ENCODE results near the gene PRUNE2. TPM values are rescaled to one million over a fixed set of nuclear protein-coding genes. Genes with fewer than 3 reads are reported as not detected.
"Not testable (repeated sequence)": the region's sequence is repeated elsewhere in the genome, so short reads cannot be mapped to it uniquely, and the experiment has no call there.

The PRUNE2 gene
- total RNA-seq, 1 donor = 0.31 TPM

DNA sequence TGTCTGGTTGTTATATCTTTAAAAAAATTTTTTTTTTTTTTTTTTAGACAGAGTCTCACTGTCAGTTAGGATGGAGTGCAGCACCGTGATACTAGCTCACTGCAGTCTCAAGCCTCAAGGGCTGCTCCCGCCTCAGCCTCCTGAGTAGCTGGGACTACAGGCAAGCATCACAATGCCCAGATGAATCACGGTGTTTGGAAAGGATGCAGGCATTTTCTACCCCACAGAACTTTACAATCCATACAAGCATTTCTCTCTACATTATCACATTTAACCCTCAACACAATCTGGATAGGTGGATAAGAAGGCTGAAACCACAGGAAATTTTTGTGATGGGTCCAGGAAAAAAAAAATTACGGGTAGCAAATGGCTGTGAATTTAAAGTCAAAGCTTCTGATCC lies 147.4 kb downstream of the PRUNE2 start:
- H3K4me1 ChIP-seq (ENCODE audit: insufficient read depth, low read length) = peaks cover 4% of the 10 kb centered on the region
- H3K9me3 ChIP-seq (ENCODE audit: low read depth, low read length) = no peaks in the 10 kb centered on the region
- no peaks in the 10 kb centered on the region for H3K27me3 ChIP-seq (ENCODE audit: insufficient read depth, low read length)
- no peak overlapping the region for H3K4me3 ChIP-seq (ENCODE audit: low read length)

GRCh38 chr9:76756941-76757673 lies 148.8 kb downstream of the PRUNE2 start:
- Histone ChIP-seq H3K4me1 (ENCODE audit: insufficient read depth, low read length) (peaks cover 4% of the 10 kb centered on the region), H3K27me3 (ENCODE audit: insufficient read depth, low read length) (no peaks in the 10 kb centered on the region)

GRCh38 chr9:76756268-76756640 lies 149.7 kb downstream of the PRUNE2 start:
- H3K4me3 ChIP-seq (ENCODE audit: low read length) = no peak overlapping the region
- H3K27me3 ChIP-seq (ENCODE audit: insufficient read depth, low read length) = no peaks in the 10 kb centered on the region
- no peaks in the 10 kb centered on the region for H3K9me3 ChIP-seq (ENCODE audit: low read depth, low read length)
- H3K4me1 ChIP-seq (ENCODE audit: insufficient read depth, low read length) = peaks cover 4% of the 10 kb centered on the region

More at GRCh38 chr9:76756941-76757673, 148.8 kb downstream of the PRUNE2 start:
- Histone ChIP-seq H3K4me3 (ENCODE audit: low read length) (no peak overlapping the region), H3K9me3 (ENCODE audit: low read depth, low read length) (no peaks in the 10 kb centered on the region)

- no peaks in the 10 kb centered on the region for H3K4me1 ChIP-seq (ENCODE audit: insufficient read depth, low read length)
- H3K9me3 ChIP-seq (ENCODE audit: low read depth, low read length) = no peaks in the 10 kb centered on the region
- no peak overlapping the region for H3K4me3 ChIP-seq (ENCODE audit: low read length)
- H3K27me3 ChIP-seq (ENCODE audit: insufficient read depth, low read length) = no peaks in the 10 kb centered on the region
Measured at GRCh38 chr9:76751001-76751400, 154.9 kb downstream of the PRUNE2 start.

DNA sequence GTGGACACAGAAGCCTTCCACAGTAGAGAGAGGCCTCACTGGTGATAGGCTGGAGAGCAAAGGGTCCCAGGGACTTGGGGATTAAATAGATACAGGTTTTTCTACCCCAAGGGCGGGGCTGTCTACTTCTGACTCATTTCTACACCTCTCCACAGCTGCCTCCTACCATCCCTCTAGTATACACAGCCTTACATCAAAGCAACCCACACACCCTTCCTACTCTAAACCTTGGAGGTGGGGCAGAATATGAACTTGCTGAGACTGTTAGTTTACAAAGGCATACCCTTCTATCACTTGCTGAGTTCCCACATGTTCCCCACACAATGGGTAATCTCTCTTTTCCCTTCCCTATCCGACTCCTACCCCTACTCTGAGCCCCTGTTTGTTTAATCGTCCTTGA lies 161.6 kb downstream of the PRUNE2 start:
- Histone ChIP-seq H3K4me1 (ENCODE audit: insufficient read depth, low read length) (no peaks in the 10 kb centered on the region), H3K4me3 (ENCODE audit: low read length) (no peak overlapping the region), H3K9me3 (ENCODE audit: low read depth, low read length) (no peaks in the 10 kb centered on the region), H3K27me3 (ENCODE audit: insufficient read depth, low read length) (no peaks in the 10 kb centered on the region)

GRCh38 chr9:76743931-76744330 lies 162.0 kb downstream of the PRUNE2 start:
- no peaks in the 10 kb centered on the region for H3K4me1 ChIP-seq (ENCODE audit: insufficient read depth, low read length)
- no peaks in the 10 kb centered on the region for H3K27me3 ChIP-seq (ENCODE audit: insufficient read depth, low read length)
- no peak overlapping the region for H3K4me3 ChIP-seq (ENCODE audit: low read length)
- no peaks in the 10 kb centered on the region for H3K9me3 ChIP-seq (ENCODE audit: low read depth, low read length)

DNA sequence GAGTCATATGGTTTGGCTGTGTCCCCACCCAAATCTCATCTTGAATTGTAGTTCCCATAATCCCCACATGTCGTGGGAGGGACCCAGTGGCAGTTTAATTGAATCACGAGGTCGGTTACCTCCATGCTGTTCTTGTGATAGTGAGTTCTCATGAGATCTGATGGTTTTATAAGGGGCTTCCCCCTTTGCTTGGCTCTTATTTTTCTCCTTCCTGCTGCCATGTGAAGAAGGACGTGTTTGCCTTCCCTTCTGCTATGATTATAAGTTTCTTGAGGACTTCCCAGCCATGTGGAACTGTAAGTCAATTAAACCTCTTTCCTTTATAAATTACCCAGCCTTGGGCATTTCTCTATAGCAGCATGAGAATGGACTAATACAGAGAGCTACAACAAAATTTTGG lies 163.0 kb downstream of the PRUNE2 start:
- not testable (repeated sequence) for H3K27me3 ChIP-seq (ENCODE audit: insufficient read depth, low read length); H3K4me3 ChIP-seq (ENCODE audit: low read length); H3K9me3 ChIP-seq (ENCODE audit: low read depth, low read length); H3K4me1 ChIP-seq (ENCODE audit: insufficient read depth, low read length)

DNA sequence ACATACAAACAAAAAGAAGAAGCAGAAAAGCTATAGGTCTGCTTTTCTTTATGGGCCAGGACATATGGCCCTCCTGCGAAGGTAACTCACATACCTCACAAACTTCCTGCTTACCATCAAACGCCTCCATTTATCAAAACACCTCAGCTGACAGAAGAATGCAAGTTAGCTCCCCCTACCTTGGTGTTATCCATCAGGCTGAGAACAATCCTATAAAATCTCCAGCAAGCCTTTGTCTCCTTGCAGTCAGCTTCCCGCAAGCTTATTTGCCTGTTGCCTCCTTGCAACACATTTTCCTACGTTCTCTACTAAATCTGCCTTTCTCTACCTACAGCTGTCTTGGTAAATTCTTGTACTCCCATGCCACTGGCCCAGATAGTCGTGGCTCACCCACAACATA lies 164.4 kb downstream of the PRUNE2 start:
- no peaks in the 10 kb centered on the region for H3K4me1 ChIP-seq (ENCODE audit: insufficient read depth, low read length)
- no peak overlapping the region for H3K4me3 ChIP-seq (ENCODE audit: low read length)
- no peaks in the 10 kb centered on the region for H3K9me3 ChIP-seq (ENCODE audit: low read depth, low read length)
- H3K27me3 ChIP-seq (ENCODE audit: insufficient read depth, low read length) = no peaks in the 10 kb centered on the region

- no peaks in the 10 kb centered on the region for H3K4me1 ChIP-seq (ENCODE audit: insufficient read depth, low read length)
- H3K9me3 ChIP-seq (ENCODE audit: low read depth, low read length) = no peaks in the 10 kb centered on the region
- no peaks in the 10 kb centered on the region for H3K27me3 ChIP-seq (ENCODE audit: insufficient read depth, low read length)
- no peak overlapping the region for H3K4me3 ChIP-seq (ENCODE audit: low read length)
Measured at GRCh38 chr9:76738402-76738801, 167.5 kb downstream of the PRUNE2 start.

DNA sequence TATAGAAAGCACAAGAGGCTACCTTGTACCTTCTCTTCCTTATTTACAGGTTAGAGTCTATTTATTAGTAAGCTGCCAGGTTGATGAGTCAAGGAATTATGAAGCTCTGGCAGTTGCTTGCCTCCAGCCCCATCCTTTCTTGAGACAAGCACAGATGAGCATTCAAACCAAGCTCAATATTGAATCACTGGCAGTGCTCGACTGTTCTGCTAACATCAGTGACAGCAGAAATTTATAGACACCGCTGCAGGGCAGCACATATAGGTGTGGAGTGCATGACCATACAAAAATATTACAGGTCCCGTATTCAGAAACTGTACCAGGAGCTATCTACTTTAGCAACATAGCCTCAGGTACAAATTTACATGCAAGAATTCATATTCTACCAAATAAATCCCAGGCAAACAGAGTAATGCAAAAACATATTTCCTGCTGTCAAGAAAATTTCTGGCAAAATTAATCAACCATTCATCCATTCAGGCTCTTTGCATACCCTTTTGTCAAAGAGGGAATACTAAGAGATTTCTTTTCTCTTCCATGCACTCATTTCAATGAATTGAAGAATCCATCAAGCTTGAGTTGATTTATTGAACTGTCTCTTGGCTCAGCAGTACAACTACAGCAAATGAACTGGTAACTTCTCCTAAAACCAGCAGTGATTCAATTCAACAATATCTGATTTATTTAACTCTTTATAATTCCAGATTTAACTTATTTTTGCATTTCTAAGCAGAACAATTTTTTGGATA lies 168.6 kb downstream of the PRUNE2 start:
- no peaks in the 10 kb centered on the region for H3K4me1 ChIP-seq (ENCODE audit: insufficient read depth, low read length)
- H3K9me3 ChIP-seq (ENCODE audit: low read depth, low read length) = no peaks in the 10 kb centered on the region
- H3K4me3 ChIP-seq (ENCODE audit: low read length) = no peak overlapping the region
- no peaks in the 10 kb centered on the region for H3K27me3 ChIP-seq (ENCODE audit: insufficient read depth, low read length)

GRCh38 chr9:76734716-76735115 lies 171.2 kb downstream of the PRUNE2 start:
- Histone ChIP-seq H3K9me3 (ENCODE audit: low read depth, low read length) (no peaks in the 10 kb centered on the region), H3K4me3 (ENCODE audit: low read length) (no peak overlapping the region), H3K27me3 (ENCODE audit: insufficient read depth, low read length) (no peaks in the 10 kb centered on the region), H3K4me1 (ENCODE audit: insufficient read depth, low read length) (no peaks in the 10 kb centered on the region)

- no peaks in the 10 kb centered on the region for H3K4me1 ChIP-seq (ENCODE audit: insufficient read depth, low read length)
- H3K9me3 ChIP-seq (ENCODE audit: low read depth, low read length) = no peaks in the 10 kb centered on the region
- no peak overlapping the region for H3K4me3 ChIP-seq (ENCODE audit: low read length)
- no peaks in the 10 kb centered on the region for H3K27me3 ChIP-seq (ENCODE audit: insufficient read depth, low read length)
Measured at GRCh38 chr9:76733096-76733495, 172.8 kb downstream of the PRUNE2 start.

GRCh38 chr9:76732341-76732958 lies 173.5 kb downstream of the PRUNE2 start:
- Histone ChIP-seq H3K4me1 (ENCODE audit: insufficient read depth, low read length) (no peaks in the 10 kb centered on the region), H3K4me3 (ENCODE audit: low read length) (no peak overlapping the region), H3K9me3 (ENCODE audit: low read depth, low read length) (no peaks in the 10 kb centered on the region), H3K27me3 (ENCODE audit: insufficient read depth, low read length) (no peaks in the 10 kb centered on the region)

DNA sequence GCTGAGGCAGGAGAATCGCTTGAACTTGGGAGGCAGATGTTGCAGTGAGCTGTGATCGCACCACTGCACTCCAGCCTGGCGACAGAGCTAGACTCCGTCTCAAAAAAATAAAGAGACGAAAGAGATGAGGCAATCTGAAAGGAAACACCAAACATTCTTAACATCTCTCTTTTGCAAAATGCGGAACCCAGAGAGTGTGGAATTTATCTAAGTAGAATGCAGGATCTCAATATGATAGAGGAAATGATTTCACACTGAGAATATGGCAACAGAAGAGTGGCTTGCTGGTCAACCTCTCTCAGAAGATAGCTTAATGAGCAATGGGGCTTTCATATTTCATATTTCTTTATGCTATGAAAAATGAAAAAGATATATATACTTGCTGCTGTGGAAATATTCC lies 175.1 kb downstream of the PRUNE2 start:
- no peaks in the 10 kb centered on the region for H3K27me3 ChIP-seq (ENCODE audit: insufficient read depth, low read length)
- H3K4me1 ChIP-seq (ENCODE audit: insufficient read depth, low read length) = no peaks in the 10 kb centered on the region
- no peaks in the 10 kb centered on the region for H3K9me3 ChIP-seq (ENCODE audit: low read depth, low read length)
- no peak overlapping the region for H3K4me3 ChIP-seq (ENCODE audit: low read length)

- H3K27me3 ChIP-seq (ENCODE audit: insufficient read depth, low read length) = no peaks in the 10 kb centered on the region
- no peaks in the 10 kb centered on the region for H3K4me1 ChIP-seq (ENCODE audit: insufficient read depth, low read length)
- no peaks in the 10 kb centered on the region for H3K9me3 ChIP-seq (ENCODE audit: low read depth, low read length)
- H3K4me3 ChIP-seq (ENCODE audit: low read length) = no peak overlapping the region
Measured at GRCh38 chr9:76729980-76730737, 175.8 kb downstream of the PRUNE2 start.
